ENCODE measurements around the gene IKZF3.
"Not testable (repeated sequence)": the region's sequence is repeated elsewhere in the genome, so short reads cannot be mapped to it uniquely, and the experiment has no call there.

IKZF3 gene

GRCh38 chr17:39861235-39861634 lies 2.9 kb downstream of the IKZF3 start:
- intact Hi-C loops (cut with DNase I), result no loop called here
- DNase-seq, result no peak

GRCh38 chr17:39855911-39856649 lies 8.0 kb downstream of the IKZF3 start:
- intact Hi-C loops (cut with DNase I); DNase-seq: not testable (repeated sequence)

GRCh38 chr17:39854909-39855308 lies 9.2 kb downstream of the IKZF3 start:
- intact Hi-C loops (cut with DNase I), result no loop called here
- no peak for DNase-seq

GRCh38 chr17:39852239-39852638 lies 11.9 kb downstream of the IKZF3 start:
- intact Hi-C loops (cut with DNase I), result no loop called here
- no peak for DNase-seq

- DNase-seq; intact Hi-C loops (cut with DNase I): not testable (repeated sequence)
These were observed 13.9 kb downstream of the IKZF3 start for GRCh38 chr17:39850186-39850585.

GRCh38 chr17:39848600-39848999 lies 15.5 kb downstream of the IKZF3 start:
- intact Hi-C loops (cut with DNase I), result no loop called here
- no peak for DNase-seq

GRCh38 chr17:39846205-39846604 lies 17.9 kb downstream of the IKZF3 start:
- DNase-seq, result no peak
- intact Hi-C loops (cut with DNase I), result no loop called here

GRCh38 chr17:39845052-39845846 lies 18.9 kb downstream of the IKZF3 start:
- no peak for DNase-seq
- intact Hi-C loops (cut with DNase I), result no loop called here

- intact Hi-C loops (cut with DNase I), result no loop called here
- DNase-seq, result no peak
These were observed 22.9 kb downstream of the IKZF3 start for GRCh38 chr17:39841134-39841683.

- no peak for DNase-seq
- intact Hi-C loops (cut with DNase I), result no loop called here
These were observed 25.3 kb downstream of the IKZF3 start for GRCh38 chr17:39838784-39839183.

GRCh38 chr17:39838057-39838456 lies 26.1 kb downstream of the IKZF3 start:
- intact Hi-C loops (cut with DNase I), result no loop called here
- no peak for DNase-seq

- no peak for DNase-seq
- intact Hi-C loops (cut with DNase I), result no loop called here
These were observed 28.0 kb downstream of the IKZF3 start for GRCh38 chr17:39836117-39836516.

- intact Hi-C loops (cut with DNase I), result no loop called here
- DNase-seq, result no peak
These were observed 28.9 kb downstream of the IKZF3 start for GRCh38 chr17:39835038-39835786.

- intact Hi-C loops (cut with DNase I), result no loop called here
- DNase-seq, result no peak
These were observed 30.1 kb downstream of the IKZF3 start for GRCh38 chr17:39834017-39834416.

- no peak for DNase-seq
- intact Hi-C loops (cut with DNase I), result no loop called here
These were observed 32.5 kb downstream of the IKZF3 start for GRCh38 chr17:39831588-39831987.

GRCh38 chr17:39828443-39828842 lies 35.7 kb downstream of the IKZF3 start:
- intact Hi-C loops (cut with DNase I), result no loop called here
- no peak for DNase-seq

- DNase-seq, result no peak
- intact Hi-C loops (cut with DNase I), result no loop called here
These were observed 37.8 kb downstream of the IKZF3 start for GRCh38 chr17:39826334-39826733.

GRCh38 chr17:39823407-39824054 lies 40.6 kb downstream of the IKZF3 start:
- DNase-seq, result no peak
- intact Hi-C loops (cut with DNase I), result no loop called here

- intact Hi-C loops (cut with DNase I), result no loop called here
- DNase-seq, result no peak
These were observed 42.1 kb downstream of the IKZF3 start for GRCh38 chr17:39822051-39822451.

- intact Hi-C loops (cut with DNase I), result no loop called here
- DNase-seq, result no peak
These were observed 43.1 kb downstream of the IKZF3 start for GRCh38 chr17:39820987-39821386.
